Upper lobe of right lung (tissue), 1 donor: ENCODE results near the gene KRTAP5-6. TPM values are rescaled to one million over a fixed set of nuclear protein-coding genes. Genes with fewer than 3 reads are reported as not detected.

Experiments used
- ATAC-seq: fragments of 200-7000 bp; cut with Tn5 transposase; one replicate; pipeline ENCODE4 v1.9.1; 2020; ENCODE audit warnings: mild to moderate bottlenecking, moderate library complexity
- DNase-seq: peaks from one replicate; pipeline ENCODE4 v3.0.0-alpha.2; 2020
- H3K27ac ChIP-seq: fragments of 200-600 bp; one replicate; pipeline ENCODE4 v1.8.0; 2022
- H3K27me3 ChIP-seq: fragments of 200-600 bp; one replicate; pipeline ENCODE4 v1.8.0; 2022; ENCODE audit warnings: mild to moderate bottlenecking
- H3K36me3 ChIP-seq: fragments of 200-600 bp; one replicate; pipeline ENCODE4 v1.8.0; 2022
- H3K4me1 ChIP-seq: fragments of 200-600 bp; one replicate; pipeline ENCODE4 v1.8.0; 2022
- H3K4me3 ChIP-seq: fragments of 200-600 bp; one replicate; pipeline ENCODE4 v1.8.0; 2022; ENCODE audit warnings: mild to moderate bottlenecking
- H3K9me3 ChIP-seq: fragments of 200-600 bp; one replicate; pipeline ENCODE4 v1.8.0; 2022
- CTCF ChIP-seq: fragments of 200-600 bp; IDR thresholded peaks from one replicate; pipeline ENCODE4 v1.8.0; 2022; ENCODE audit warnings: antibody characterized with exemption
- intact Hi-C: fragments of 100-400 bp; cut with DNase I; formaldehyde crosslinking; loops from one replicate; pipeline ENCODE4 v1.11.0; 2022
- total RNA-seq: library from RNA; stranded (reverse); fragmentation: NEBNext Ultra II Directional; extraction: Animal tissue kit (Norgen Biotek cat#: 25700); gene quantifications from one replicate; pipeline ENCODE4 v1.2.1, GENCODE V29; 2021
- donor health status: DM: no; HTN: yes; CAD: no; lungs with severe emphysema.

KRTAP5-6 gene
- total RNA-seq, 1 donor from 2014 or later, result not detected

DNA sequence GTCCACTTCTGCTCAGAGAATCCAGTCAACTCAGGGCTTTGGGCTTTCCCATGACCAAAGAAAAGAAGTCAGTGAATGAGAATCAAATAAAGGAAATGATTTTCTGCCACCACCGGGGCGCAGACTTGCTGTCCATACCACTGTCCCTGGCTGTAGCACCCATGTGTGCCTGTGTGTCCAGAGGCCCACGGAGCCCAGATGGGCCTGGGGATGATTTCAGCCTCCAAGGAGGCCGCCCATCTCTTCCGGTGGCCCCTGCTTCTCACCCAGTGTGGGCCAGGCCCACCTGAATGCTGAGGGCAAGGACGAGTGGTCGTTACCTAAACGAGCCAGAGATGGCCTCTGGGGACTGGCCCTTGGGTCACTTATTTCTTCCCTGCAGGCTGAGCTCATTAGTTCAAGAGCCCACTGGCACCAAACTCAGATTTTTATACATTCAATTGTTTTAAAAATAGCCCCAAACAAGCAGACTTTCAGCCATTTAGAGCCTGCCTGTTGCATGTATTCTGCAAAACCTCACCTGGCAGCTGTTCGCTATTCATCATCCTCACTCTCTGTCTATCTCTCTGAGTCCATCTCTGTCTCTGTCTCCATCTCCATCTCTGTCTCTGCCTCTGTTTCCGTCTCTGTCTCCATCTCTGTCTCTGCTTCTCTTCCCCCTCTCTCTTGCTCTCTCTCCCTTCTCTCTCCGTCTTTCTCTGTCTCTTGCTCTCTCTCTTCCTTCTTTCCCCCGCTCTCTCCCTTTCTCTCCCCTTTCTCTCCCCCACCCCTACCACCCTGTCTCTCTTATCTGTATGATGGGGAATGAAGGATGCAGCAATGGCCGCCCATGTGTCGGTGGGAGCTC lies 43.2 kb upstream of the KRTAP5-6 start:
- Histone ChIP-seq H3K9me3 (no peaks in the 10 kb centered on the region), H3K27me3 (peaks cover 6% of the 10 kb centered on the region), H3K36me3 (no peaks in the 10 kb centered on the region), H3K27ac (no peak overlapping the region), H3K4me1 (peaks cover 6% of the 10 kb centered on the region), H3K4me3 (no peak overlapping the region)
- ATAC-seq, result no peak
- intact Hi-C loops, result no loop called here
- peak; percentile 47 for DNase-seq
- TF ChIP-seq CTCF, result no peak

DNA sequence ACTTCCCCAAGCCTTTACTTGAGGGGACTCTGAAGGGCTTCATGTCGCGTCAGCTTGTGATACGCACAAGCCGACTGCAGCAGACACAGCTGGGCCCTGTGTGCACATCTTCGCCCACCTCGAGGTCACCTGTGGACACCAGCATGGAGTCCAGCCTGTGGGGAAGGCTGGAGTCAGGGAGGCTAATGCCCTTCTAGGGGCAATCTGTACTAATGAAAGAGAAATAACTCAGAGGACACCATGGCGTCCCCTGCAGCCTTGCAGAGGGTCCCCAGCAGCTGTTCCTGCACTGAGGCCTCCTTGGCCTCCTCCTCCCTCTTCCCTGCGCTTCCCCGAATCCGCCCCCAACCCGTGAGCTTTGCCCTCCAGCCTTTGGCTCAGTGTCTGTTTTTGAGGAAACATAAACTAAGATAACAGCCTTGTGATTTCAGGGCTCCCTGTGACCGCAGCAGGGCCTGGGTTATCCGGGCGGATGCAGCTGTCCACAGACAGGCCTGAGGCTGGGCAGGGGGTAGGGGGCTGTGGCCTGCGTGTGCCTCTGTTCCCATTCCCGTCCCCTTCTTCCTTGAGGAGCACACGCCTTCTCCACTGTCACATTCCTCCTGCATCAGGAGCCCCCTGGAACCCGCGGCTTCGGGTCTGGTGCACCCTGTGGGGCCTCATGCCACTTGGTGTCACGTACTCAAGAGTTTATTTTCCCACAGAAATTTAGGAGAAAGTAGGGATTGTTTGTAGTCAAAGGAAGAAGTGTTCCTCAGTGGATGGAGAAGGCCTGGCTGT lies 42.4 kb upstream of the KRTAP5-6 start:
- intact Hi-C loops, result no loop called here
- TF ChIP-seq CTCF, result no peak
- peaks cover 6% of the 10 kb centered on the region for H3K4me1 ChIP-seq
- no peak overlapping the region for H3K4me3 ChIP-seq
- no peak overlapping the region for H3K27ac ChIP-seq
- no peak for ATAC-seq
- H3K36me3 ChIP-seq, result no peaks in the 10 kb centered on the region
- peaks cover 8% of the 10 kb centered on the region for H3K27me3 ChIP-seq
- H3K9me3 ChIP-seq, result no peaks in the 10 kb centered on the region
- DNase-seq, result peak; percentile 58

GRCh38 chr11:1655168-1656060 lies 41.6 kb upstream of the KRTAP5-6 start:
- Histone ChIP-seq H3K36me3 (no peaks in the 10 kb centered on the region), H3K9me3 (no peaks in the 10 kb centered on the region), H3K4me3 (no peak overlapping the region), H3K4me1 (peaks cover 6% of the 10 kb centered on the region), H3K27ac (no peak overlapping the region), H3K27me3 (peaks cover 14% of the 10 kb centered on the region)
- peak; percentile 47 for DNase-seq
- no peak for TF ChIP-seq CTCF
- intact Hi-C loops, result no loop called here
- ATAC-seq, result no peak

DNA sequence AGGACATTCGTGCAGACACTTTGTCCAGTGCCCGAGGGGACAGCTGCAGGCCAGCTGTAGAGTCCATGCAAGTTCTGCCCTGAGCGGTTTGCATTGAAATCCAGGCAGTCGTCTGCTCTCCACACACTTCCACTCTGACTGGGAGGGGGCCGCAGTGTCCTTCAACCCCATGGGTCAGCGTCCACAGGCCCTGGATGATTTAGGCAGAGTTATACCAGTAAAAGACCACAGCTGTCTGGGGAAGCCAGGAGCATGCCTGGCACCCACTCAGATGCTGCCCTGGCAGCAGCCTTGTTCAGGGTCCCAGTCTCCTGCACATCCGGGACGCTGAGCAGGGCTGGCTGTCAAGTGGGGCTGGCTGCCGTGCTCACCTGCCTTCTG lies 40.9 kb upstream of the KRTAP5-6 start:
- TF ChIP-seq CTCF, result no peak
- Histone ChIP-seq H3K27me3 (peaks cover 14% of the 10 kb centered on the region), H3K9me3 (no peaks in the 10 kb centered on the region), H3K27ac (no peak overlapping the region), H3K4me3 (no peak overlapping the region), H3K4me1 (peaks cover 6% of the 10 kb centered on the region), H3K36me3 (no peaks in the 10 kb centered on the region)
- intact Hi-C loops, result no loop called here
- DNase-seq (peak; percentile 43), ATAC-seq (no peak)

GRCh38 chr11:1656670-1657069 lies 40.3 kb upstream of the KRTAP5-6 start:
- no peaks in the 10 kb centered on the region for H3K9me3 ChIP-seq
- no peak for TF ChIP-seq CTCF
- DNase-seq, result peak; percentile 33
- intact Hi-C loops, result no loop called here
- peaks cover 14% of the 10 kb centered on the region for H3K27me3 ChIP-seq
- H3K27ac ChIP-seq, result no peak overlapping the region
- no peak overlapping the region for H3K4me3 ChIP-seq
- no peaks in the 10 kb centered on the region for H3K36me3 ChIP-seq
- H3K4me1 ChIP-seq, result peaks cover 6% of the 10 kb centered on the region
- no peak for ATAC-seq
